Fibroblast of pulmonary artery (primary cell): ENCODE results near the gene NFILZ.
A peak's percentile ranks its signal among the peaks of the same experiment; 100 is the strongest.

Experiments used
- DNase-seq: peaks from one replicate; pipeline ENCODE4 v3.0.0-alpha.2; 2010; ENCODE audit warnings: low read depth
- H3K4me3 ChIP-seq: replicated peaks from 2 replicates; pipeline ENCODE4 v1.5.1; 2011; ENCODE audit warnings: low read depth, mild to moderate bottlenecking, control low read depth, low read length, moderate library complexity
- CTCF ChIP-seq: IDR thresholded peaks from 2 replicates; pipeline ENCODE4 v1.5.1; 2011; ENCODE audit warnings: mild to moderate bottlenecking, control low read depth, low read length, inconsistent platforms; ENCODE audit errors: missing control alignments

The NFILZ gene

DNA sequence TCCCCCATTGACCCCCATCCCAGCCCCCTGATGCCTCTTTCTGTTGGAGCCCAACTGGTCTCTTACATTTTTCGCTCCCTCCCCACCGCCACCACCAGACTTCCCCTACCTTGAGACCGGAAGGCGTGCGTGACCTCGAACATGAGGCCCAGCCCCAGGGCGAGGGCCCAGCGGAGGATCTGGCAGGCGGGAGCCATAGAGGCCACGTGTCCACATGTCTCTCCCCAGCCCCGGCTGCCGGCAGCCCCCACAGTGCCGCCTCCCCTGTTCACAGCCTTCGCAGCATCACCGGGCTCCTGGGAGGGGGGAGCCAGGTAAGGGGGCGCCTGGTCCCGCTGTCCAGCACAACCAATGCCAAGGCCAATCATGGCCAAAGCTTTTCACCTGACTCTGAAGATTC lies 24.9 kb upstream of the NFILZ start:
- no peak for DNase-seq
- no peak overlapping the region for H3K4me3 ChIP-seq
- no peak for TF ChIP-seq CTCF

- peak; percentile 73 for DNase-seq
- TF ChIP-seq CTCF = no peak
- no peak overlapping the region for H3K4me3 ChIP-seq
Observed at GRCh38 chr19:8607386-8607785, 23.0 kb upstream of the NFILZ start.

DNA sequence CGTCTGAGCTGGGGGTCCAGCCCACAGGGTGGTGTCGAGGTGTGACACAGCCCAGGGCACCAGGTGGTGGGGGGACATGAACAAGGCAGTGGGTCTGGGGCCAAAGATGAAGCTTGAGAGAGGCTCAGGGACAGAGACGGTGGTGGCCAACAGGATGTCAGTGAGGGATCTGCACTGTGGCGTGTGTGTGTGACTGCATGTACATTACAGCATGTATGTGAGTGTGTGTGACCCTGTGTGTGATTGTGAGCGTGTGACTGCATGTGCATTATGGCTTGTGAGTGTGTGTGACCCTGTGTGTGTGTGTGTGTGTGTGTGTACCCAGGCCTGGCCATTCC lies 21.5 kb upstream of the NFILZ start:
- H3K4me3 ChIP-seq = peak overlapping the region; percentile 88
- TF ChIP-seq CTCF = no peak
- no peak for DNase-seq

- peak overlapping the region; percentile 88 for H3K4me3 ChIP-seq
- peak; percentile 71 for DNase-seq
- TF ChIP-seq CTCF = peak; percentile 18
Observed at GRCh38 chr19:8609279-8610040, 21.0 kb upstream of the NFILZ start.

- peak; percentile 39 for DNase-seq
- H3K4me3 ChIP-seq = peak within 1 kb of the TSS; percentile 88
- no peak for TF ChIP-seq CTCF
Observed at GRCh38 chr19:8610041-8610935, 20.1 kb upstream of the NFILZ start, which contains the start of gene ADAMTS10. Gene ADAMTS10, minus strand, starts transcription at chr19:8610715. Its CDS starts 5,005 bp downstream, at chr19:8605710.

GRCh38 chr19:8610936-8611300 lies 19.5 kb upstream of the NFILZ start:
- no peak for DNase-seq
- TF ChIP-seq CTCF = no peak
- H3K4me3 ChIP-seq = no peak overlapping the region
